Nephron progenitor cell (in vitro differentiated cells): Measurements from ENCODE around the gene IL4I1.

Experiments used
- DNase-seq: peaks from one replicate; pipeline ENCODE4 v3.0.0; 2021
- H3K27ac Mint-ChIP-seq: 2 replicates; pipeline ENCODE4 v1.8.0; 2021; ENCODE audit warnings: mild to moderate bottlenecking, moderate library complexity, mixed read lengths
- H3K27me3 Mint-ChIP-seq: 2 replicates; pipeline ENCODE4 v1.8.0; 2021; ENCODE audit warnings: mild to moderate bottlenecking, low read depth, mixed read lengths; ENCODE audit not compliant: poor library complexity
- H3K36me3 Mint-ChIP-seq: 2 replicates; pipeline ENCODE4 v1.8.0; 2021; ENCODE audit warnings: low read depth, mixed read lengths
- H3K4me1 Mint-ChIP-seq: 2 replicates; pipeline ENCODE4 v1.8.0; 2021; ENCODE audit warnings: mixed read lengths
- H3K4me3 Mint-ChIP-seq: 2 replicates; pipeline ENCODE4 v1.8.0; 2021; ENCODE audit warnings: mild to moderate bottlenecking, moderate library complexity, mixed read lengths
- H3K9me3 Mint-ChIP-seq: 2 replicates; pipeline ENCODE4 v1.8.0; 2021; ENCODE audit warnings: mild to moderate bottlenecking, moderate library complexity, mixed read lengths
- CTCF ChIP-seq: fragments of 200-600 bp; sonication (generic); IDR thresholded peaks from 2 replicates; pipeline ENCODE4 v1.5.0; 2021; ENCODE audit warnings: antibody characterized with exemption

Gene IL4I1

DNA sequence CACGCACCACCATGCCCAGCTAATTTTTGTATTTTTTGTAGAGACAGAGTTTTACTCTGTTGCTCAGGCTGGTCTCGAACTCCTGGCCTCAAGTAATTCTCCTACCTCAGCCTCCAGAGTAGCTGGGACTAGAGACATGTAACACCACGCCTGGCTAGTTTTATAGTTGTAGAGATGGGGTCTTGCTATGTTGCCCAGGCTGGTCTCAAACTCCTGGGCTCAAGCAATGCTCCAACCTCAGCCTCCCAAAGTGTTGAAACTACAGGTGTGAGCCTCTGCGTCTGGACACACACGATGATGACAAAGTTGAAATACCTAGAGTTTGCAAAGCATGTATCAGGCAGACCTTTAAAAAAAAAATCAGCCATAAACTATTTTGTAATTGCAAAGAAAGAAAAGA, 50.3 kb downstream of the IL4I1 start:
- no peak for DNase-seq
- H3K36me3 Mint-ChIP-seq = peaks cover 39% of the 10 kb centered on the region
- H3K9me3 Mint-ChIP-seq = peaks cover 26% of the 10 kb centered on the region
- no peak overlapping the region for H3K27ac Mint-ChIP-seq
- H3K4me3 Mint-ChIP-seq = no peak overlapping the region
- H3K27me3 Mint-ChIP-seq = peaks cover 2% of the 10 kb centered on the region
- TF ChIP-seq CTCF = no peak
- H3K4me1 Mint-ChIP-seq = peaks cover 7% of the 10 kb centered on the region

DNA sequence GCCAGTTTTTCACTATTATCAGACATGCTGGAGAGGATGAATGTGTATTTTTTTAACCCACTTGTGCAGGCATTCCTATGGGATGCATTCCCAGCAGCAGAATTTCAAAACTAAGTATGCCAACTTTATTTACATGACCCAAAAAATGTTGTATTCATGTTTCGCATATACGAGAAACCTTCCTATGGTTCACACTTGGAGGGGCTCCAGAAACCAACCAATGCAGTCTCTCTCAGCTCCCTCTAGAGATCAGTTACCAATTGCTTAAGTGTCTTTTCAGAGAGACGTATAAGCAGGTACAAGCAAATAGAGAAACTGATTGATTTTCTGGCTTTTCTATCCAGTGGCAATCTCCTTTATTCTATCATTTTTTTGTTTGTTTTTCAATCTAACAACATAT, 51.3 kb downstream of the IL4I1 start:
- no peak overlapping the region for H3K4me3 Mint-ChIP-seq
- no peak for DNase-seq
- peaks cover 26% of the 10 kb centered on the region for H3K9me3 Mint-ChIP-seq
- H3K4me1 Mint-ChIP-seq = peaks cover 12% of the 10 kb centered on the region
- peaks cover 45% of the 10 kb centered on the region for H3K36me3 Mint-ChIP-seq
- TF ChIP-seq CTCF = no peak
- H3K27ac Mint-ChIP-seq = no peak overlapping the region
- H3K27me3 Mint-ChIP-seq = peaks cover 2% of the 10 kb centered on the region

DNA sequence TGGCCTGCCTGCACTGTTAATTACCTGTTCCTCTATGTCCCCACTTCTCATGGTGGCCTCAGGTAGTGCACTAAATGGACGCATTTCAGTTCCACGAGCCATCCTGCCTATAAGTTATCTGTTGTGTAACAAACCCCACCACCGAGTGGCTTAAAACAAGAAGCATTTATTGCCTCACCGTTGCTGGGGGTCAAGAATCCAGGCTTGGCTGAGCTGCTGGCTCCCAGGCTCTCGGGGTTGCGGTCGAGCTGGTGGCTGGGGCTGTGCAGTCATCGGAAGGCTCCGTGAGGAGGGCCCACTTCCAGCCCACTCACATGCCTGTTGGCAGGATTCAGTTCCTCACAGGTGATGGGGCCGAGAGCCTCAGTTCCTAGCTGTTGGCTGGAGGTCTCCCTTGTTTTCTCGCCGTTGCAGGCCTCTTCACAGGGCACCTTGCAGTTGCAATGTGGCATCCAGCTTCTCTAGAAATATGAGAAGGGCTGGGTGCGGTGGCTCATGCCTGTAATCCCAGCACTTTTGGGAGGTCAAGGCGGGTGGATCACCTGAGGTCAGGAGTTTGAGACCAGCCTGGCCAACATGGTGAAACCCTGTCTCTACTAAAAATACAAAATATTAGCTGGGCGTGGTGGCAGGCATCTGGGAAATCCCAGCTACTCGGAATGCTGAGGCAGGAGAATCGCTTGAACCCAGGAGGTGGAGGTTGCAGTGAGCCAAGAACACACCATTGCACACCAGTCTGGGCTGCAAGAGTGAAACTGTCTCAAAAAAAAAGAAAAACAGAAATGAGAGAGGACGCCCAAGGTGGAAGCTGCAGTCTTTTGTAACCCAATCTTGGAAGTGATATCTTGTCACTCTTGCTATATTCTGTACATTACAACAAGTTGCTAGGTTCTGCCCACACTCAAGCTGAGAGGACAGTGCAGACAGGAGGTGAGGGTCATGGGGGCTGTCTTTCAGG, 52.3 kb downstream of the IL4I1 start:
- peaks cover 46% of the 10 kb centered on the region for H3K36me3 Mint-ChIP-seq
- H3K27me3 Mint-ChIP-seq = no peaks in the 10 kb centered on the region
- H3K27ac Mint-ChIP-seq = no peak overlapping the region
- H3K4me3 Mint-ChIP-seq = no peak overlapping the region
- peaks cover 7% of the 10 kb centered on the region for H3K4me1 Mint-ChIP-seq
- DNase-seq = no peak
- H3K9me3 Mint-ChIP-seq = peaks cover 18% of the 10 kb centered on the region
- no peak for TF ChIP-seq CTCF

DNA sequence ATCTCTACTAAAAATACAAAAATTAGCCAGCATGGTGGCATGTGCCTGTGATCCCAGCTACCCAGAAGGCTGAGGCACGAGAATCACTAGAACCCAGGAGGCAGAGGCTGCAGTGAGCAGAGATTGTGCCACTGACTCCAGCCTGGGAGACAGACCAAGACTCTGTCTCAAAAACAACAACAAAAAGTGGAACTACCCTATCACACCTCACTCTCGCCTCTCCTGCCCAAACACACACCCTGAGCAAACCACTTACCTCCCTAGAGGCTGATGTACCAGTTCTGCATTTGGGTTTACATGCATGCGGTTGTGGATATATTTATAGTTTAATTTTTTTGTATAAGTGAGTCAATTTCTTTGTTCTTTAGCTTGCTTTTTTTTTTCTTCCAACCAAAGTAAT, 53.4 kb downstream of the IL4I1 start:
- peaks cover 46% of the 10 kb centered on the region for H3K36me3 Mint-ChIP-seq

DNA sequence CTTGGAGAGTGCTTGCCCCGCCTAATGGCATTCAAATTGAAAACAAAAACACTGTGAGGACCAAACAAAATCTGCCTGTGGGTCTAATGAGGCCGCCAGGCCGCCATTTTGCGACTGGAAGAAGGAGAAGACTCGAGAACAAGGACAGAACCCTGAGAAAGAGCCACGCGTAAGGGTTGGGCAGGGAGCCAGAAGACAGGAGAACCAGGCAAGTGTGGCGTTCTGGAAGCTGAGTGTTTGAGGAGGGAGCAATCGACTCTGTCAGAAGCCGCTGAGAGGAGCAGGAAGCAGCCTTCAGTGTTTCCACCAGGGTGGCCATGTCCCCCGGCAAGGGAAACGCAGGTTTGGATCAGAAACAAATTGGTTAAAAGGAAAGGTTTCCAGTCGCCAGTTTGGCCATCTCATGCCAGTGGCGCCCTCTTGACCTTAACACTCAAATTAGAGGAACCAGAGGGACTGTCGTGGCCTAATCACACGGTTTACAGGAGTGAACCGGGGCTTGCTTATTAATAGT, 55.9 kb downstream of the IL4I1 start:
- DNase-seq = no peak
- Mint-ChIP-seq H3K27ac (peak overlapping the region; percentile 98), H3K27me3 (peaks cover 8% of the 10 kb centered on the region), H3K9me3 (no peaks in the 10 kb centered on the region), H3K4me3 (no peak overlapping the region), H3K4me1 (peaks cover 12% of the 10 kb centered on the region), H3K36me3 (peaks cover 47% of the 10 kb centered on the region)
- TF ChIP-seq CTCF = no peak

More for the DNA sequence above, 53.4 kb downstream of the IL4I1 start:
- DNase-seq = no peak
- Mint-ChIP-seq H3K27me3 (no peaks in the 10 kb centered on the region), H3K4me1 (peaks cover 7% of the 10 kb centered on the region), H3K9me3 (peaks cover 7% of the 10 kb centered on the region), H3K4me3 (no peak overlapping the region), H3K27ac (no peak overlapping the region)
- no peak for TF ChIP-seq CTCF
